A549 (cell line): Measurements from ENCODE around the gene PRKN.

Experiments
- BHLHE40 ChIP-seq: IDR thresholded peaks from 2 replicates; pipeline ENCODE4 v1.6.1; 2012; ENCODE audit warnings: low read depth, low read length, inconsistent platforms
- CTCF ChIP-seq: fragments of >200 bp; sonication (Bioruptor Twin); formaldehyde crosslinking; IDR thresholded peaks from 3 replicates; pipeline ENCODE4 v1.5.1; 2016
- E2F6 ChIP-seq: IDR thresholded peaks from 2 replicates; pipeline ENCODE4 v1.6.1; 2012; ENCODE audit warnings: low read depth, borderline replicate concordance
- EP300 ChIP-seq, 2 experiments: fragments of >200 bp; sonication (Bioruptor Twin); formaldehyde crosslinking; IDR thresholded peaks; 2 replicates in 1 of 2; 3 replicates in 1 of 2; pipeline ENCODE4 v1.6.1; 2016 to 2017
- JUN ChIP-seq, 2 experiments: fragments of >200 bp; sonication (Bioruptor Twin); formaldehyde crosslinking; IDR thresholded peaks; 2 replicates in 1 of 2; 3 replicates in 1 of 2; pipeline ENCODE4 v1.6.1; 2016 to 2017
- JUNB ChIP-seq: fragments of >200 bp; sonication (Bioruptor Twin); formaldehyde crosslinking; IDR thresholded peaks from 2 replicates; pipeline ENCODE4 v1.6.1; 2016
- KDM5A ChIP-seq: fragments of 200-600 bp; sonication (generic); IDR thresholded peaks from 2 replicates; pipeline ENCODE4 v1.6.1; 2016; ENCODE audit warnings: antibody characterized with exemption, mild to moderate bottlenecking
- PBX3 ChIP-seq: IDR thresholded peaks from 2 replicates; pipeline ENCODE4 v1.6.1; 2012
- PHF8 ChIP-seq: fragments of 200-600 bp; sonication (generic); IDR thresholded peaks from 2 replicates; pipeline ENCODE4 v1.6.1; 2016; ENCODE audit warnings: low read depth, mild to moderate bottlenecking, antibody characterized with exemption, moderate library complexity, borderline replicate concordance
- POLR2A ChIP-seq: IDR thresholded peaks from 2 replicates; pipeline ENCODE4 v1.6.1; 2012; ENCODE audit warnings: mild to moderate bottlenecking, low read length
- RAD21 ChIP-seq, 2 experiments: fragments of >200 bp in 1 of 2; sonication (Bioruptor Twin) in 1 of 2; formaldehyde crosslinking in 1 of 2; IDR thresholded peaks in 1 of 2; conservative IDR thresholded peaks in 1 of 2; 2 replicates in 1 of 2; 3 replicates in 1 of 2; pipeline ENCODE4 v1.6.1; 2012 to 2018; ENCODE audit warnings: inconsistent platforms in 1 of 2
- USF2 ChIP-seq: fragments of 450-650 bp; IDR thresholded peaks from 2 replicates; pipeline ENCODE4 v1.6.1; 2014; ENCODE audit warnings: antibody characterized with exemption

GRCh38 chr6:161701056-161701455 lies 1026.5 kb downstream of the PRKN start:
- TF ChIP-seq JUNB: no peak
- no peak for TF ChIP-seq CTCF
- TF ChIP-seq USF2: no peak
- no peak for TF ChIP-seq PBX3
- no peak for TF ChIP-seq E2F6
- TF ChIP-seq KDM5A: no peak
- TF ChIP-seq PHF8: no peak
- no peak for TF ChIP-seq JUN (IDR thresholded peaks at IDR 0.05)
- no peak for TF ChIP-seq POLR2A
- TF ChIP-seq RAD21 (conservative IDR thresholded peaks at IDR 0.05 in 1 of 2, IDR thresholded peaks at IDR 0.05 in 1 of 2): no peak
- no peak for TF ChIP-seq EP300 (IDR thresholded peaks at IDR 0.05)
- no peak for TF ChIP-seq BHLHE40
